ENCODE data around the gene APOBEC3G. TPM values are rescaled to one million over a fixed set of nuclear protein-coding genes. Genes with fewer than 3 reads are reported as not detected.

Gene APOBEC3G
- total and polyA plus RNA-seq, 8 donors: 0.45 to 19.6 (median 5.0) TPM; not detected in 1

GRCh38 chr22:39101226-39101625, 24.2 kb downstream of the APOBEC3G start:
- Histone ChIP-seq H3K36me3 (no peaks in the 10 kb centered on the region), H3K4me1 (peaks cover 0 to 16% (median 10%) of the 10 kb centered on the region in 4 donors), H3K27ac (no peak overlapping the region), H3K4me3 (no peak overlapping the region), H3K27me3 (no peaks in the 10 kb centered on the region), H3K9me3 (no peaks in the 10 kb centered on the region)
- 69 to 85% (median 83%) methylated on average over 4 to 13 of the region's 13 CpGs for WGBS, 5 donors
- intact Hi-C loops (cut with DNase I; ENCODE audit: low total_unique reads): no loop called here
- no peak for DNase-seq
- TF ChIP-seq EP300 (IDR thresholded peaks at IDR 0.05): no peak
- TF ChIP-seq POLR2A (IDR thresholded peaks at IDR 0.05): no peak
- TF ChIP-seq POLR2AphosphoS5 (IDR thresholded peaks at IDR 0.05): no peak
- TF ChIP-seq CTCF (IDR thresholded peaks at IDR 0.05): no peak

- no peak for DNase-seq
- 73 to 80% (median 74%) methylated on average over 2 of the region's 2 CpGs for WGBS, 5 donors
- Histone ChIP-seq H3K27ac (no peak overlapping the region), H3K9me3 (no peaks in the 10 kb centered on the region), H3K27me3 (no peaks in the 10 kb centered on the region), H3K4me3 (no peak overlapping the region), H3K36me3 (no peaks in the 10 kb centered on the region), H3K4me1 (no peaks in the 10 kb centered on the region)
- no peak for TF ChIP-seq CTCF (IDR thresholded peaks at IDR 0.05)
- TF ChIP-seq POLR2AphosphoS5 (IDR thresholded peaks at IDR 0.05): no peak
- no peak for TF ChIP-seq POLR2A (IDR thresholded peaks at IDR 0.05)
- TF ChIP-seq EP300 (IDR thresholded peaks at IDR 0.05): no peak
- intact Hi-C loops (cut with DNase I; ENCODE audit: low total_unique reads): no loop called here
These were observed 26.4 kb downstream of the APOBEC3G start for GRCh38 chr22:39103431-39103830.

DNA sequence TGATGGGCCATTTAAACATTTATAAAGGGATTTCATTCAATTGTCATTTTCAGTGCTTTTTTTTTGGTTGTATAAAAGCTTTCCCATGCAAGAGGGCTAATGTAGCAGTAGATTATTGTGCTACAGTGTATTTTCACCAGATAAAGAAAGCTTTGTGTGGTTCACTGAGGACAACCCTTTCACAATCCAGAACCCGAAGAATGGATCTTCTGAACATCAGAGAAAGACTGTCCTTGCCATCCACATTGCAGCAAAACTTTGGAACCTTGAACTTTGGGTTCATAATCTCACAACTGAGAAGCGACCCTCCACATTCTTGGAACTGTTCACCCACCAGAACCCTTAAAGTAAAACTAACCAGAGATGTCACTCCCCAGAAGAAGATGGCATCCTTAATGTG, 29.3 kb downstream of the APOBEC3G start:
- TF ChIP-seq CTCF (IDR thresholded peaks at IDR 0.05): no peak
- no peak for TF ChIP-seq POLR2A (IDR thresholded peaks at IDR 0.05)
- no peak for TF ChIP-seq EP300 (IDR thresholded peaks at IDR 0.05)
- TF ChIP-seq POLR2AphosphoS5 (IDR thresholded peaks at IDR 0.05): no peak
- WGBS, 5 donors: 73 to 83% (median 75%) methylated on average over 2 of the region's 2 CpGs
- no peak overlapping the region for H3K4me3 ChIP-seq
- H3K36me3 ChIP-seq: no peaks in the 10 kb centered on the region
- H3K9me3 ChIP-seq: no peaks in the 10 kb centered on the region
- H3K27ac ChIP-seq: no peak overlapping the region
- no peak for DNase-seq
- peaks cover 0 to 5% (median 0%) of the 10 kb centered on the region in 3 donors for H3K27me3 ChIP-seq
- intact Hi-C loops (cut with DNase I; ENCODE audit: low total_unique reads): no loop called here
- H3K4me1 ChIP-seq: no peaks in the 10 kb centered on the region

- no peak for DNase-seq
- no peaks in the 10 kb centered on the region for H3K4me1 ChIP-seq
- no peaks in the 10 kb centered on the region for H3K9me3 ChIP-seq
- intact Hi-C loops (cut with DNase I; ENCODE audit: low total_unique reads): no loop called here
- peaks cover 0 to 10% (median 0%) of the 10 kb centered on the region in 3 donors for H3K27me3 ChIP-seq
- H3K4me3 ChIP-seq: no peak overlapping the region
- WGBS, 5 donors: 93 to 96% (median 94%) methylated on average over 4 of the region's 4 CpGs
- TF ChIP-seq EP300 (IDR thresholded peaks at IDR 0.05) (no peak), POLR2AphosphoS5 (IDR thresholded peaks at IDR 0.05) (no peak), POLR2A (IDR thresholded peaks at IDR 0.05) (no peak), CTCF (IDR thresholded peaks at IDR 0.05) (no peak)
- H3K36me3 ChIP-seq: no peaks in the 10 kb centered on the region
- no peak overlapping the region for H3K27ac ChIP-seq
These were observed 31.4 kb downstream of the APOBEC3G start for GRCh38 chr22:39108487-39108886.
